Activated naive CD8-positive, alpha-beta T cell treated with anti-CD3 and anti-CD28 coated beads, Interleukin-2, amount 10 ng/mL, durations not matched to agents 7 days and 5 days (primary cell): Measurements from ENCODE around the gene KCNK15. TPM values are rescaled to one million over a fixed set of nuclear protein-coding genes. Genes with fewer than 3 reads are reported as not detected.

Source experiments
- ATAC-seq: fragments of 150-1000 bp; cut with Tn5 transposase; one replicate; pipeline ENCODE4 v1.10.0; 2021; ENCODE audit warnings: low read depth, moderate library complexity
- POLR2A ChIA-PET: fragments of 350-600 bp; sonication (Branson Sonifier 250); formaldehyde crosslinking; loops from one replicate; lab custom pipeline; 2021; ENCODE audit warnings: antibody characterized with exemption; lab: Charles Lee
- DNase-seq: peaks from one replicate; pipeline ENCODE4 v3.0.0; 2021
- H3K27ac Mint-ChIP-seq: one replicate; pipeline ENCODE4 v1.8.0; 2022; ENCODE audit warnings: mild to moderate bottlenecking, mixed read lengths
- H3K27me3 Mint-ChIP-seq: one replicate; pipeline ENCODE4 v1.8.0; 2022; ENCODE audit warnings: mild to moderate bottlenecking, moderate library complexity, mixed read lengths
- H3K36me3 Mint-ChIP-seq: one replicate; pipeline ENCODE4 v1.8.0; 2021; ENCODE audit warnings: mild to moderate bottlenecking, mixed read lengths
- H3K4me1 Mint-ChIP-seq: one replicate; pipeline ENCODE4 v1.8.0; 2021; ENCODE audit warnings: mixed read lengths
- H3K4me3 Mint-ChIP-seq: one replicate; pipeline ENCODE4 v1.8.0; 2022; ENCODE audit warnings: mild to moderate bottlenecking, moderate library complexity, mixed read lengths
- H3K9me3 Mint-ChIP-seq: one replicate; pipeline ENCODE4 v1.8.0; 2021; ENCODE audit warnings: mixed read lengths
- total RNA-seq, 2 experiments: library from RNA; stranded (reverse); gene quantifications; one replicate each; pipeline ENCODE4 v1.2.3, GENCODE V29; 2021

The KCNK15 gene
- total RNA-seq, 2 experiments from 2014 or later = not detected

DNA sequence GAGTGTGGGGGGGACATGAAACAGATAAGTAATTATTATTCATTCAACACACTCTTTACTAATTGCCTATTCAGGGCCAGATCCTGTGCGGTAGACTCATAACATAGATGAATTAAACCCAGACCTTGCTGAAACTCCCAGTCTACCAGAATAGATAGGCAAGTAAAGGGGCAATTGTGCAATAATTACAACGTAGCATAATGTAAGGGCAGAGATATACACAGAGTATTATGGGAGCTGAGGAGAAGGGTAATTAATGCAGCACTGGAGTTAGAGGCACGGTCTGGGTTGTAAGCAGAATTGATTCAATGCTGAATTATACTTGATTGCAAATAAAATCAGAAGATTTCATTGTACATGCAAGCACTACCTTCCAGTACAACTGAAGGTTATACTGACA is 35.5 kb downstream of the KCNK15 start:
- Mint-ChIP-seq H3K4me1 (no peaks in the 10 kb centered on the region), H3K27me3 (peaks cover 4% of the 10 kb centered on the region), H3K4me3 (no peak overlapping the region), H3K36me3 (no peaks in the 10 kb centered on the region), H3K9me3 (no peaks in the 10 kb centered on the region), H3K27ac (no peak overlapping the region)
- POLR2A ChIA-PET = no interaction called here
- DNase-seq (no peak), ATAC-seq (no peak)

DNA sequence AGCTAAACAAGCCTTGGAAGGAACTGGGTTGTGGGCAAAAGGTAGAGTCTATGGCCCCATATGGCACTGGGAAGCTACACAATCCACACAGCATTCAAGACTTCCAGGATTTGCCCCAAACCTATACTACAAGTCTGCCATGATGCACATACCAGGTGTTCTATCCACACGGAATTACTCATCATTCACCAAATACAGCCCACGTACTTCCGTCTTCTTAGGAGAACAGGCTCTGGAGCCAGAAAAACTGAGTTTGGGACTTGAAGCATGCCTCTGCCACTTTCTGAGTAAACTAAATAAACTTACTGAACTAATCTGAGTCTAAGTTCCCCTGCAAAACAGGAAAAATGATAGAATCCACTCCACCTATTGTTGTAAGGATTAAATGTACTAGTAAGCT is 36.1 kb downstream of the KCNK15 start:
- H3K9me3 Mint-ChIP-seq = no peaks in the 10 kb centered on the region
- ATAC-seq (no peak), DNase-seq (no peak)
- H3K36me3 Mint-ChIP-seq = no peaks in the 10 kb centered on the region
- H3K4me3 Mint-ChIP-seq = no peak overlapping the region
- POLR2A ChIA-PET = no interaction called here
- H3K27ac Mint-ChIP-seq = no peak overlapping the region
- H3K4me1 Mint-ChIP-seq = no peaks in the 10 kb centered on the region
- peaks cover 4% of the 10 kb centered on the region for H3K27me3 Mint-ChIP-seq

DNA sequence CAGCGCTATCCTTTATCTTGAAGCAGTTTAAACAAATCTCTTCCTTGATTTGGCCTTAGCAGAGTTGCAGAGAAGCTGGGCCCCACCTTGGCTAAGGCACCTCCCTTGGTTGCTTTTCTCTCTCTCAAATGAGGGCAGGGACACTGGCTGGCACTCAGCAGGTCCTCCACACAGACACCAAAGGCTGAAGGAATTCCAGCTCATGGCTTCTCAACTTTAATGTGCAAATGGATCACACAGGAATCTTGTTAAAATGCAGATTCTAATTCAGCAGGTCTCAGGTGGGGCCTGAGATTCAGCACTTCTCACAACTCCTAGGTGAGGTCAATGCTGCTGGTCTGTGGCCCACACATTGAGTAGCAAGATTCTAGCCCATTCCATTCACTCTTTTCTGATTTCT is 39.0 kb downstream of the KCNK15 start:
- peaks cover 7% of the 10 kb centered on the region for H3K27me3 Mint-ChIP-seq
- DNase-seq (no peak), ATAC-seq (no peak)
- no peaks in the 10 kb centered on the region for H3K4me1 Mint-ChIP-seq
- no peak overlapping the region for H3K4me3 Mint-ChIP-seq
- POLR2A ChIA-PET = no interaction called here
- H3K36me3 Mint-ChIP-seq = no peaks in the 10 kb centered on the region
- H3K9me3 Mint-ChIP-seq = no peaks in the 10 kb centered on the region
- H3K27ac Mint-ChIP-seq = no peak overlapping the region

DNA sequence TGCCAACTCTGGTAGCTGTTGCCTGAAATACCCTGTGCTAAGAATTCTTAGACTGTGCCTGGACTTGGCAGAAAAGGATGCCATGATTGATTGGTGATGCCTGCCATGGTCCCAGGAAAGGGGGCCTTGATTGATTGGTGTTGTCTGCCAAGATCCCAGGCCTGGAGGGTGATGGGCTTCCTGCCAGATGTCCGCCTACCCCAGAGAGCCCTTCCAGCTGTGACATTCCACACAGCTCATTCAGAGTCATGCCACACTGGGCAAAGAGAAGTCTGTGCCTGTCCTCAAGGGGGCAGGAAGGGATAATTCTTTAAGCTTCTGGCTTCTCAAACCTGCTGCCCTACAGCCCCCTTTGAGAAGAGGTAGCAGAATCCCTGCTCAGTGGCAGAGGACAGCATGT is 40.1 kb downstream of the KCNK15 start:
- POLR2A ChIA-PET = no interaction called here
- Mint-ChIP-seq H3K9me3 (no peaks in the 10 kb centered on the region), H3K27me3 (peaks cover 9% of the 10 kb centered on the region), H3K27ac (no peak overlapping the region), H3K36me3 (no peaks in the 10 kb centered on the region), H3K4me3 (no peak overlapping the region), H3K4me1 (no peaks in the 10 kb centered on the region)
- DNase-seq = no peak
- no peak for ATAC-seq

DNA sequence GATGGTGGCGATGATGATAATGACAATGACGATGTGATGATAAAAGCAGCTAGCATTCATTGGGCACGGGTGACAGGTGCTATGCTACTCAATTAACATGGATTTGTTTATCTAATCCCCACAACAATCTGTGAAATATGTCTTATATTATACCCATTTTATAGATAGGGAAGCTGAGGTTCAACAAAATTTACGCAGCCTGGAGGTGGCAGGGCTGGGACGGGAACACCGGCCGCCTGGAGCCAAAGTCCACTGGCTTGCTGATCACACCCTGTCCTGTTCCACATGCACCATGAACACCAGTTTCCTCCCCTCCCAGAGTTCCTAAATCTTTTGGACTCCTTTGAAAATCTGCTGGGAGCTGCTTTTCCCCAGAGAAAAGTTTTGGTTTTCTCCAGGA is 41.6 kb downstream of the KCNK15 start:
- DNase-seq (no peak), ATAC-seq (no peak)
- no peaks in the 10 kb centered on the region for H3K36me3 Mint-ChIP-seq
- peaks cover 11% of the 10 kb centered on the region for H3K27me3 Mint-ChIP-seq
- no peak overlapping the region for H3K4me3 Mint-ChIP-seq
- no peak overlapping the region for H3K27ac Mint-ChIP-seq
- POLR2A ChIA-PET = interaction anchor here (0.6 kb wide), 1 partner anchor 12 kb away, joined by 3 read pairs; no protein-coding TSS in a partner anchor
- H3K9me3 Mint-ChIP-seq = no peaks in the 10 kb centered on the region
- no peaks in the 10 kb centered on the region for H3K4me1 Mint-ChIP-seq

DNA sequence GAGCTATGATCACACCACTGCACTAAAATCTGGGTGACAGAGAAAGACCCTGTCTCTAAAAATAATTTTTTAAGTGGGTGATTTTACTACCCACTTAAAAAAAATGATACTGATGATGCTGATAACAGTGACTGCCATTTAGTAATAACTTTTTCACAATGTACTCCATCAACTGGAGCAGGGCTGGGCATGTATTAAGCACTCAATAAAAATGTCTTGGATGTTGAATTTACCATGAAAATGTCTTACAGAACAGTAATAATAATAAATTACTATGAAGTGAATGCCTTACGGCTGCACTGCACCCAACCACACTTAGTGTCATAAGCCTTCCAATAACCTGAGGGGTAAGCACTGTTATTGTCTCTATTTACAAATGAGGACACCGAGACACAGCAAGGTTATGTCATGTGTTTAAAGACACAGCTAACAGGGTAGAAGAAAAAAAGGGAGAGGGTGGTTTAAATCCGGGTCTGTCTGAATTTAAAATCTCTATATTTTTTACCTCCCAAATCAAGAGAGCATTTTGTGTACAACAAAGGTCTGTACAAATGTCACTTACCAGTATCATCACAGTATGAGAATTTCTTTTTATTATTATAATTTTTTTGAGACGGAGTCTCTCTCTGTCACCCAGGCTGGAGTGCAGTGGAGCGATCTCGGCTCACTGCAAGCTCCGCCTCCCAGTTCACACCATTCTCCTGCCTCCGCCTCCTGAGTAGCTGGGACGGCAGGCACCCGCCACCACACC is 43.2 kb downstream of the KCNK15 start:
- peaks cover 11% of the 10 kb centered on the region for H3K27me3 Mint-ChIP-seq
- H3K9me3 Mint-ChIP-seq = no peaks in the 10 kb centered on the region
- no peak overlapping the region for H3K4me3 Mint-ChIP-seq
- no peaks in the 10 kb centered on the region for H3K36me3 Mint-ChIP-seq
- DNase-seq = no peak
- POLR2A ChIA-PET = no interaction called here
- no peak overlapping the region for H3K27ac Mint-ChIP-seq
- no peaks in the 10 kb centered on the region for H3K4me1 Mint-ChIP-seq
- ATAC-seq = no peak

DNA sequence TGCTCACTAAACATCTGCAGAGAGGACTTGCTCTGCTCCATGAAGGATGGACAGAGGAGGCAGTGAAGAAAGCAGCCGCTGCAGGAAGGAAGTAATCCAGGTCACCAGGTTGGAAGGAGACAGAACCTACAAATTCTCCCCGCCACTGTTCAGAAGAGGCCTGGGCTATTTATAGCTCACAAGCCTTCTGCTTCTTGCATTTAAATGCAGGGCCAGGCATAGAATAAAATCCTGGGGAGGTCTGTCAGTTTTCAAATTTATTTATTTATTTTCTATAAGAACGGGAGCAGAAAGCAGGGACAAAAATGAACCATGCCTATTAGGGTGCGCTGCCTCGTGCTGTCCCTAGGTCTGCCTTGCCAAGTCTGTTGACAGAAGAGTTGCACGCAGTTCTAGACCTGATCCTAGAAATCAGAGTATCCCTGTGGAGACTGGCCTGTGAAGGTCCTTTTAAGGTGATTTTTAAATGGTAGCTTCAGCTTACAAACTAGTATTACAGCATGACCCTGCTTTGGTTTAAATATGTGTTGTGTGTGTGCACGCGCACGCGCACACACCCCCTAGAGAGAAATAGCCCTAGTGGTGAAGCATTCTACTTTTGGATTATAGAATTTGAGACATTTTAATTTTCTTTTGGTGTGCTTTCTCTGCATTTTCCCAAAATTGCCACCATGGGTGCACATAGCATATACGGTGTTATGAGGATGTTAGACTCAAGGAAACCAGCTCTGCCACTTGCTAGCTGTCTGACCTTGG is 45.2 kb downstream of the KCNK15 start:
- Mint-ChIP-seq H3K4me1 (no peaks in the 10 kb centered on the region), H3K4me3 (no peak overlapping the region), H3K27ac (no peak overlapping the region), H3K27me3 (peaks cover 10% of the 10 kb centered on the region), H3K36me3 (no peaks in the 10 kb centered on the region), H3K9me3 (no peaks in the 10 kb centered on the region)
- ATAC-seq (no peak), DNase-seq (no peak)
- POLR2A ChIA-PET = no interaction called here

DNA sequence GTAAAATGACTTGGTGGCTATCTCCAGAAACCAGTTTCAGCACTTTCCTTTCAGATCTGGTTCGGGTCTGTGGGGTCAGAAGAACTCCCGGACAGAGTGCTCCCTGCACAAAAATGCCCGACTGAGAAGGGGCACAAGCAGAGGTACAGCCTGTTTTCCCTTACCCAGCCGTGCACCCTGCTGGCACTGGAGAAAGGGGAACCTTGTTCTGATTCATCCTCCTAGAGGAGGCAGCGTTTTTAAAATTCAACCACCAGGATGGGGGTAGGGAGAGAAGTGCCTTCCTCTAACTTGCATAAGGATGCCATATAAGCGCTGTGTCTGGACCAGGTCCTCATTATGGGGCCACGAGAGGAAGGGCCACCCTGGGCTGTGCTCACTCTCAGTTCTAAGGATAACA is 47.1 kb downstream of the KCNK15 start:
- Mint-ChIP-seq H3K27ac (no peak overlapping the region), H3K36me3 (no peaks in the 10 kb centered on the region), H3K4me1 (no peaks in the 10 kb centered on the region)

DNA sequence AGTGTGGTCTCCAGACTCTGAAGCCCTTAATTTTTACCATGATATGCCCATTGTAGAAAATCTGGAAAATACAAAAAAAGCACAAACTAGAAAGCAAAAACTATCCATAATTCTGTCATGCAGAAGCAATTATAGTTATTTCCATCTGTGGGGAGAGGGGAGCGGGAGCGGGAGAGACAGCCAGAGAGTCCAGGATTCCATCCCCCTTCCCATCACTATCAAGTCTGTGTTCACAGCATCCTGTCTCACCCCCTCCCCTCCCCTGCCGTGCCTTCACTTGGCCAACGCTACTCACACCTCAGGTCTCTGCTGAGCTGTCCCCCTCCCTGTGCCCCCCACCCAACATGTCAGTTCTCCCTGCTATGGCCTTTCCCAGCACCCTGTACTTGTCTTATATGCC is 50.2 kb downstream of the KCNK15 start:
- Mint-ChIP-seq H3K9me3 (no peaks in the 10 kb centered on the region), H3K4me1 (no peaks in the 10 kb centered on the region), H3K36me3 (no peaks in the 10 kb centered on the region), H3K27ac (no peak overlapping the region), H3K27me3 (peaks cover 16% of the 10 kb centered on the region), H3K4me3 (no peak overlapping the region)
- POLR2A ChIA-PET = no interaction called here
- DNase-seq = no peak
- no peak for ATAC-seq

More for the DNA sequence above, 47.1 kb downstream of the KCNK15 start:
- ATAC-seq (no peak), DNase-seq (no peak)
- POLR2A ChIA-PET = no interaction called here
- Mint-ChIP-seq H3K4me3 (no peak overlapping the region), H3K27me3 (peaks cover 20% of the 10 kb centered on the region), H3K9me3 (no peaks in the 10 kb centered on the region)

DNA sequence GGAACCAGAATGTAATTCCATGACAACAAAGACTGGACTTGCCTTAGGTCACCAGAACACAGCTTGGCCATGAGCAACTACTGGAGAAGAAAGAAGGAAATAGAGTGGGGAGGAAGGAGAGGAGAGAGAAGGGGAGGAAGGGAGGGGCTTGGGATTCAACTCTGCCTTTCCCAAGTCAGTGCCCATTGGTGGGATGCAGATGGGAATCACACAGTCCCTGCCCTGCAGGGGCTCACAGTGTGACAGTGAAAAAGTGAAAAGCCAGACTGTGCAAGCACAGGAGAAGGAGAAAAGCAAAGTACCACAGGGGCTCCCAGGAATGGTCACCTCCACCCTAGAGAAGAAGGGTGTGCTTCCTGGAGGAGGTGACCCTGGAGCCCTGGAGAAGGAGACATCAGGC is 50.6 kb downstream of the KCNK15 start:
- POLR2A ChIA-PET = no interaction called here
- peaks cover 17% of the 10 kb centered on the region for H3K27me3 Mint-ChIP-seq
- H3K4me3 Mint-ChIP-seq = no peak overlapping the region
- no peaks in the 10 kb centered on the region for H3K4me1 Mint-ChIP-seq
- no peaks in the 10 kb centered on the region for H3K9me3 Mint-ChIP-seq
- H3K36me3 Mint-ChIP-seq = no peaks in the 10 kb centered on the region
- no peak for DNase-seq
- no peak for ATAC-seq
- no peak overlapping the region for H3K27ac Mint-ChIP-seq

DNA sequence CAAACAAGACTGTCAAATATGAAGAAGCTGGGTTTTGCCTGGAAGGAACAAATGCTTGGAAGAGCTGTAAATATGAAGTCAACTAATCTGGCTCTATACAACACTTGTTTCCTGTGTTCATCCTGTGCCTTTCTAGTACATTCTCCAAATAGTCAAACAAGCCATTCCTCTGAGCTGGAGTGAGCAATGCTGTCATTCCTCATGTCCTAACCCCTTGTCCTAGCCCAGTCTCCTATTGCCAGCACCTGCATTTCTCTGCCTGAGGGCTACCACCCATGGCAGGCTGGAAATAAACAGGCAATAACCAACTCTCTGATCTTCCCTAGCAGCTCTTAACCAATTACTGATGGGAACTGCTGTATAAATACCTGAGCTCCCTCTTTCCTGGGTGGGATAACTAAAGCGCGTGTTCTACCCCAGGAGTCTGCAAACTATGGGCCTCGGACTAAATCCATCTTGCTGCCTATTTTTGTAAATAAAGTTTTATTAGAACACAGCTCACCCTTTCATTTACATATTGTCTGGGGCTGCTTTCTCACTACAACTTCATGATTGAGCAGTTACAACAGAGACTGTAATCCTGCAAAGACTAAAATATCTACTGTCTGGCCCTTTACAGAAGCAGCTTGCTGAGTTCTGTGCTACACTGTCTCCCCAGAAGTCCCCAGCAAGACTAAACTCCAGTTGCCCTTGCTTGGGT is 51.2 kb downstream of the KCNK15 start:
- H3K4me1 Mint-ChIP-seq = no peaks in the 10 kb centered on the region
- no peak for DNase-seq
- ATAC-seq = no peak
- no peaks in the 10 kb centered on the region for H3K36me3 Mint-ChIP-seq
- POLR2A ChIA-PET = no interaction called here
- no peak overlapping the region for H3K4me3 Mint-ChIP-seq
- H3K27me3 Mint-ChIP-seq = peaks cover 19% of the 10 kb centered on the region
- no peak overlapping the region for H3K27ac Mint-ChIP-seq
- H3K9me3 Mint-ChIP-seq = no peaks in the 10 kb centered on the region

DNA sequence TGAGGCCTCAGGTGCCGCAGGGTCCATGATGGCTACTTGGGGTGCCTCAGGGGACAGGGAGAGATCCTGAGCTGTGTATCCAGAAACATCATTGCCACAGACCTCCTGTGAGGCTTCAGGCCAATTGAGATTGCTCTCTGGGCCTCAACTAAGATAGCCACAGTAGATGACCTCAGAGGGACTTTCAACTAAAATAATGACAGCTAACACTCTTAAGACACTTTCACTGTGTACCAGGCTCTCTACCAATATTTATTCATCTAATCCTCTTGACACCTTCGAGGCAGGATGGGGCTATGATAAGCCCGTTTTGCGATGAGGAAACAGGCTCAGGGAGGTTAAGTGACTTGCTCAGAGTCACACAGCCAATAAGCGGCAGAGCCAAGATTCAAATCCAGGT is 54.0 kb downstream of the KCNK15 start:
- POLR2A ChIA-PET = no interaction called here
- no peaks in the 10 kb centered on the region for H3K4me1 Mint-ChIP-seq
- no peaks in the 10 kb centered on the region for H3K36me3 Mint-ChIP-seq
- peaks cover 28% of the 10 kb centered on the region for H3K27me3 Mint-ChIP-seq
- DNase-seq (no peak), ATAC-seq (no peak)
- H3K9me3 Mint-ChIP-seq = no peaks in the 10 kb centered on the region
- H3K4me3 Mint-ChIP-seq = no peak overlapping the region
- no peak overlapping the region for H3K27ac Mint-ChIP-seq

DNA sequence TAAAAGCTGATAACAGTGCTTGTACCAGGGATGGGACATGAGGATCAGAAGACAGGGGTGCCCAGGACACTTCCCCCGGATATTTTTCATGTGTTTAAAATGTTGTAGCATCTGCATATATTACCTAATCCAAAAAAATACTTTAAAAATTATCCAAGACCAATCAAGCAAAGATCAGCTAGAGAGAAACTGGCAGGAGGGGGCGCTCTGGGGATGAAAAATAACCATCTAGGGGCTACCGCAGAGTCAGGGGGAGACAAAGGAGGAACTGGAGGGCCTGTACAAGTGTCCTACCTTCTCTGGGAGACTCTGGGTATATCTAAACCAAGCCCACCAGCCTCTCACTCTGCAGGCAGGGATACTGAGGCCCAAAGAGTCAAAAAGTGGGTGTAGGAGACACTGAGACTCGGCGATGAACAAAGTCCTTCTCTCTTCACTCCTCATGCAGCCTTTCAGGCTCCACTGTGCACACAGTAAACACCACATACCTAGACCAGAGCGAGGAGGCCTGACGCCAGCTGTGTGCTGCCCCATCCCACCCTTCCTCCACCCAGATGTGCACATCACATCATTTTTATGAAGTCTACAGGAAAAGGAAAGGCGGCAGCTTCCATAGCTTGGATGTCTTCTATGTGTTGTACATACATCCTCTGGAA is 54.9 kb downstream of the KCNK15 start:
- ATAC-seq = no peak
- no peak overlapping the region for H3K4me3 Mint-ChIP-seq
- no peaks in the 10 kb centered on the region for H3K36me3 Mint-ChIP-seq
- DNase-seq = no peak
- peaks cover 31% of the 10 kb centered on the region for H3K27me3 Mint-ChIP-seq
- POLR2A ChIA-PET = no interaction called here
- H3K27ac Mint-ChIP-seq = no peak overlapping the region
- H3K9me3 Mint-ChIP-seq = no peaks in the 10 kb centered on the region
- no peaks in the 10 kb centered on the region for H3K4me1 Mint-ChIP-seq
